Naive thymus-derived CD8-positive, alpha-beta T cell (primary cell): ENCODE results near the gene FOXL1. TPM values are rescaled to one million over a fixed set of nuclear protein-coding genes. Genes with fewer than 3 reads are reported as not detected.

Experiments used
- ATAC-seq, 2 donors: fragments of 150-1000 bp; cut with Tn5 transposase in 1 of 2; sonication (Bioruptor Pico), chemical (Tn5 transposase) in 1 of 2; 1 replicate in 1 of 2; 2 replicates in 1 of 2; pipeline ENCODE4 v1.10.0; 2021; ENCODE audit warnings: mild to moderate bottlenecking in 2 of 2, moderate library complexity in 2 of 2
- POLR2A ChIA-PET: fragments of 350-600 bp; sonication (Branson Sonifier 250); formaldehyde crosslinking; loops from one replicate; lab custom pipeline; 2021; ENCODE audit warnings: antibody characterized with exemption; lab: Charles Lee
- DNase-seq, 10 donors: peaks; one replicate each; pipeline versions ENCODE4 v3.0.0 to v3.0.0-alpha.2; 2020 to 2022
- H3K27ac Mint-ChIP-seq, 10 donors: one replicate each; pipeline ENCODE4 v1.8.0; 2020 to 2022; ENCODE audit warnings: mild to moderate bottlenecking in 10 of 10, mixed read lengths in 10 of 10, moderate library complexity in 4 of 10, inconsistent platforms in 1 of 10
- H3K27me3 Mint-ChIP-seq, 5 donors: one replicate each; pipeline ENCODE4 v1.8.0; 2021 to 2022; ENCODE audit warnings: mixed read lengths in 5 of 5
- H3K36me3 Mint-ChIP-seq, 3 donors: one replicate each; pipeline ENCODE4 v1.8.0; 2020 to 2022; ENCODE audit warnings: mixed read lengths in 3 of 3, mild to moderate bottlenecking in 2 of 3, inconsistent platforms in 1 of 3
- H3K4me1 Mint-ChIP-seq, 4 donors: one replicate each; pipeline ENCODE4 v1.8.0; 2021 to 2022; ENCODE audit warnings: mixed read lengths in 4 of 4
- H3K4me3 Mint-ChIP-seq, 10 donors: one replicate each; pipeline ENCODE4 v1.8.0; 2020 to 2022; ENCODE audit warnings: mild to moderate bottlenecking in 10 of 10, mixed read lengths in 10 of 10, moderate library complexity in 6 of 10, inconsistent platforms in 1 of 10
- H3K9me3 Mint-ChIP-seq, 9 donors: one replicate each; pipeline ENCODE4 v1.8.0; 2020 to 2022; ENCODE audit warnings: mixed read lengths in 9 of 9, mild to moderate bottlenecking in 3 of 9, inconsistent platforms in 1 of 9, moderate library complexity in 1 of 9
- polyA plus RNA-seq, 3 donors: library from polyadenylated mRNA; unstranded; fragments of 300-500 nt; fragmentation: Illumina TruSeq; gene quantifications; one replicate each; pipeline ENCODE4 v1.2.3, GENCODE V29; 2021
- total RNA-seq, 8 experiments: library from RNA in 2 of 8; stranded (reverse) in 2 of 8; gene quantifications; one replicate each; pipeline ENCODE4 v1.2.3 and lab custom pipeline; 2021 to 2026

FOXL1 gene
- total RNA-seq, result not detected
- polyA plus RNA-seq, result not detected
- total RNA-seq (lab: John Stamatoyannopoulos, UW), result 0 reads per million in 6 experiments

DNA sequence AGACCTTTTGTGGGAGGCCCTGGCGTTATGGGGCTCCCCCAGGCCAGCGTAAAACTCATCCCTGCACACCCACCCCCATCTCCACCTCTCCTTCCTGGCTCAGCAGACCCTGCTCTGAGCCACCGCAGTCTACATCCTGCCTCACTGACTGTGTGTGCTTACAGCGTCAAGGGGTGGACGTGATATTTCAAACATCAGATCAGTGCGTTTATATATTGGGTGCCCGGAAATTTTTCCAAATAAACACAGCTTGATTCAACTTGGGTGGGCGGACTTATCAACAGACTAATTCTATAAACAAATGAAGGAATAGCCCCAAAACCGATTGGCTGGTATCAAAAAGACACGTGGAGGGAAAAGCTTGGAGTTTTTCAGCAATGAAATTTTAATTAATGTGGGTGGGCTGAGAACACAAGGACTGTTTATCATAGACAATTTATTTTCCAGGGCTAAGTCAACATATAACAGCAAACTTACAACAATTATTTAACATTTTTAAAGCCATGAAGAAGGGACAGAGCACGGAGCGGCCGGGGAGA lies at the start of gene FOXL1:
FOXL1 (plus strand) TSS at position 489 of the 539 bp plus-strand sequence. CDS start 175 bp downstream, outside the sequence.
- ATAC-seq (no peak), DNase-seq (no peak)
- POLR2A ChIA-PET, result no interaction called here
- Mint-ChIP-seq H3K9me3 (no peaks in the 10 kb centered on the region), H3K4me3 (peak within 1 kb of the TSS in 2 of 10 donors; percentile 28 to 59), H3K27ac (peak within 1 kb of the TSS in 1 of 10 donors; percentile 1), H3K27me3 (peaks cover 24 to 85% (median 61%) of the 10 kb centered on the region in 5 donors), H3K36me3 (peaks cover 0 to 2% (median 0%) of the 10 kb centered on the region in 3 donors), H3K4me1 (peaks cover 10 to 14% (median 12%) of the 10 kb centered on the region in 4 donors)

GRCh38 chr16:86529160-86529559 lies 49.2 kb upstream of the FOXL1 start:
- H3K27me3 Mint-ChIP-seq, result no peaks in the 10 kb centered on the region
- ATAC-seq (no peak), DNase-seq (no peak)
- H3K9me3 Mint-ChIP-seq, result peaks cover 0 to 9% (median 0%) of the 10 kb centered on the region in 9 donors
- no peaks in the 10 kb centered on the region for H3K4me1 Mint-ChIP-seq
- no peak overlapping the region for H3K4me3 Mint-ChIP-seq
- H3K36me3 Mint-ChIP-seq, result peaks cover 2 to 9% (median 6%) of the 10 kb centered on the region in 3 donors
- POLR2A ChIA-PET, result no interaction called here
- H3K27ac Mint-ChIP-seq, result peak overlapping the region in 1 of 10 donors; percentile 37

DNA sequence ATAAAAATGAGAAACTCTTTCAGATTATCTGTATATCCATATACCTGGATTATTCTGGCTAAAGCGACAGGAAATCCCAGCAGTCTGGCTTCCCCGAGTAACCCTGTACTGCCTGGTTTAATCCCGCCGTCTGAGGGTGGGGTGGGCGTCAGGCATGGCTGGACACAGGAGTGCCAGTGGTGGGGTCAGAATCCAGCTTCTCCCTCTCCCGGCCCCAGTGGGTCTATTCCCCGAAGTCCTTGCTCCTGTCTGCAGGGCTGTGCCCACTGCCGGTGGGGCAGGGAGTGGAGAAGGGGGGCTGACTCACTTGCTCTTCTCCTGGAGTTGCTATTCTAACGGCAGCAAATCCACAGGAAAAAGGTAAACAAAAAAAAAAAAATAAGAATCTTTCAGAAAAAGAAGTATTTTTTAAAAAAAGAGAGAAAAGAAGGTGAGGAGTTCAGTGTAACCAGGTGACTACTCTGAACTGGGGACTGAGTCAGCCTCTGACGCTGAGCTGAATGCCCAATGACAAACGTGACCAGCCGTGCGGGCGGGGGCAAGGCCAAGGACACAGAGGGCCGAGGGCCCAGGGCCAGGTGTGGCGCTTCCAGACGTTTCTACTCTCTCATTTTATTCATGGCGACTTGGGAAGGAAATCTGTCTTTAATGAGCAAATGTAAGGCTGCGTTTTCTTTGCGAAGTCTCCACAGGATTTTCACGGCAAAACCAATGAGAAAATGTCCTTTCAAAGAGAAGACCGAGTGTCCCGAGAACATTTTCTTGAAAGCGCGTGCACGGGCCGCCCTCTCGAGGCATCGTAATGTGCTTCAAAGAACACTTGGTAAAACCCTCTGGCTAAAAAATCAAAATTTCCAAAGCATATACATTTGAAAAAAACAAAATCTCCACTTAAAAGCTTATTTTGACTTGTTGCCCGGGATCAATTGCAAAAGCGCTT lies 47.8 kb upstream of the FOXL1 start:
- no peaks in the 10 kb centered on the region for H3K4me1 Mint-ChIP-seq
- POLR2A ChIA-PET, result no interaction called here
- no peaks in the 10 kb centered on the region for H3K27me3 Mint-ChIP-seq
- ATAC-seq, result no peak
- H3K27ac Mint-ChIP-seq, result no peak overlapping the region
- no peak overlapping the region for H3K4me3 Mint-ChIP-seq
- no peak for DNase-seq
- H3K36me3 Mint-ChIP-seq, result peaks cover 2 to 11% (median 9%) of the 10 kb centered on the region in 3 donors
- H3K9me3 Mint-ChIP-seq, result peaks cover 0 to 9% (median 0%) of the 10 kb centered on the region in 9 donors

- Mint-ChIP-seq H3K27me3 (no peaks in the 10 kb centered on the region), H3K27ac (no peak overlapping the region), H3K4me3 (no peak overlapping the region), H3K4me1 (no peaks in the 10 kb centered on the region), H3K36me3 (peaks cover 2 to 17% (median 9%) of the 10 kb centered on the region in 3 donors), H3K9me3 (peaks cover 0 to 7% (median 0%) of the 10 kb centered on the region in 9 donors)
- no peak for ATAC-seq
- DNase-seq, result no peak
- POLR2A ChIA-PET, result no interaction called here
These were observed 47.2 kb upstream of the FOXL1 start for GRCh38 chr16:86531191-86531545.

- H3K4me3 Mint-ChIP-seq, result no peak overlapping the region
- POLR2A ChIA-PET, result no interaction called here
- DNase-seq, result no peak
- no peaks in the 10 kb centered on the region for H3K4me1 Mint-ChIP-seq
- H3K9me3 Mint-ChIP-seq, result peaks cover 0 to 2% (median 0%) of the 10 kb centered on the region in 9 donors
- peaks cover 2 to 25% (median 5%) of the 10 kb centered on the region in 3 donors for H3K36me3 Mint-ChIP-seq
- no peaks in the 10 kb centered on the region for H3K27me3 Mint-ChIP-seq
- no peak for ATAC-seq
- no peak overlapping the region for H3K27ac Mint-ChIP-seq
These were observed 46.5 kb upstream of the FOXL1 start for GRCh38 chr16:86531641-86532525.

- Mint-ChIP-seq H3K9me3 (peaks cover 0 to 1% (median 0%) of the 10 kb centered on the region in 9 donors), H3K4me3 (no peak overlapping the region), H3K27me3 (no peaks in the 10 kb centered on the region), H3K36me3 (peaks cover 4 to 28% (median 5%) of the 10 kb centered on the region in 3 donors), H3K27ac (no peak overlapping the region), H3K4me1 (no peaks in the 10 kb centered on the region)
- ATAC-seq (no peak), DNase-seq (no peak)
- POLR2A ChIA-PET, result no interaction called here
These were observed 45.9 kb upstream of the FOXL1 start for GRCh38 chr16:86532526-86532815.

GRCh38 chr16:86533076-86533475 lies 45.3 kb upstream of the FOXL1 start:
- H3K27ac Mint-ChIP-seq, result peak overlapping the region in 1 of 10 donors; percentile 15
- POLR2A ChIA-PET, result no interaction called here
- H3K27me3 Mint-ChIP-seq, result no peaks in the 10 kb centered on the region
- no peak overlapping the region for H3K4me3 Mint-ChIP-seq
- H3K9me3 Mint-ChIP-seq, result no peaks in the 10 kb centered on the region
- DNase-seq (no peak), ATAC-seq (no peak)
- no peaks in the 10 kb centered on the region for H3K4me1 Mint-ChIP-seq
- peaks cover 0 to 28% (median 3%) of the 10 kb centered on the region in 3 donors for H3K36me3 Mint-ChIP-seq

- Mint-ChIP-seq H3K27me3 (no peaks in the 10 kb centered on the region), H3K27ac (no peak overlapping the region), H3K4me3 (no peak overlapping the region), H3K36me3 (peaks cover 0 to 36% (median 9%) of the 10 kb centered on the region in 3 donors), H3K4me1 (no peaks in the 10 kb centered on the region), H3K9me3 (no peaks in the 10 kb centered on the region)
- POLR2A ChIA-PET, result no interaction called here
- DNase-seq, result no peak
- no peak for ATAC-seq
These were observed 44.5 kb upstream of the FOXL1 start for GRCh38 chr16:86533767-86534351.

DNA sequence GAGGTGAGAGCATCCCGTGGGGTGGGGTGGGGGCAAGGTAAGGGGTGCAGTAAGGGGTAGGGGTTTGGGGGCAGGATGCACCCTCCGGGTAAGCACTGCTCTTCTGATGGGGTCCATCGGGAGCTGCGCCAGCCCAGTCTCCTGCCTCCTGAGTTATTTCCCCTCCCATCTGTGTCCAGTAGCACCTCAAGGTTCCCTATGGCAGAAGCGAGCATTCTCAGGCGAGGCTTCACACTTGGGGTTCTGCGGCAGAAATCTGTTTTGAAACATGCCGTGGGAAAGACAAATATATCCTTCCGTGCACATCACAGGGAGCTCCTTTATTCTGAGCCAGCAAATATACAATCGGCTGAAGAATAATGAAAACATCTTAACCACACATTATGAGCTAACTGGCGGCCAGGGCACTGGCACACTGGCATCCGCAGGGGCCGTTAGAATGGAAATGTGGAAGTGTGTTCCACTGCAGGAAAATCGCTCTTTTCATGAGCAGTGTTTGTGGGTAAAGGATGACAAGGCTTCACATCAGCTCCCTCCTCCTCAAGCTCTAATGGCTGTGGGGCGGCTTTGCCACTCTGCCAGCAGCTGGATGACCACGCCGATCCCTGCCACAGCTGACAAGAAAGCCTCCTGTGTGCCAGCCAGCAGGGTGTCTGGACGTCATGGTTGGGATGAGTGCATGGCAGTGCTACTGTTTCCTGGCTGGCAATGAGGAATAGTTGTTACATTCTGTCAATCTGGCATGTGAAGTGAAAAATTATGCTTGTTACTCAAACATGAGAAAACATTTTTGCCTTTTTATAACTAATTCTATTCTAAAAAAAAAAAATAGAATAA lies 43.4 kb upstream of the FOXL1 start:
- H3K9me3 Mint-ChIP-seq, result no peaks in the 10 kb centered on the region
- H3K4me1 Mint-ChIP-seq, result no peaks in the 10 kb centered on the region
- POLR2A ChIA-PET, result no interaction called here
- no peak for ATAC-seq
- H3K27ac Mint-ChIP-seq, result no peak overlapping the region
- no peak for DNase-seq
- H3K4me3 Mint-ChIP-seq, result no peak overlapping the region
- no peaks in the 10 kb centered on the region for H3K27me3 Mint-ChIP-seq
- peaks cover 0 to 45% (median 14%) of the 10 kb centered on the region in 3 donors for H3K36me3 Mint-ChIP-seq

DNA sequence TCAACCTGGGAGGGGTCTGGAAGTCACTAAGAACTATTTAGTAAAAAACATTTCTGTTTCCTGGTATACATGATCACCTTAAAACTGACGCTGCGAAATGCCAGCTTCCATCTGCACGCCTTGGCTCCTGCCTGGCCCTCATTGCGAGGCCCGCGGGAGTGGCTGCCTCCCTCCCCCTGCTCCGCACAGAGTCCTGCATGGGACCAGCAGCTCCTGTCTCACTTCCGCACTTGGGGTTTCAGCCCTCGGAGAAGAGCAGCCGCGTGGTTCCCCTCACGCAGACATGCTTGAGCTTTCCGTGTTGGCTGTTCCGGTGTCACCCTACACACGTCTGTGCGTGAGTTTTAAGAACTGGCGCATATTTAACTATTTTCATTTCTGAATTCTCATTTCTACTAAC lies 41.7 kb upstream of the FOXL1 start:
- Mint-ChIP-seq H3K27ac (no peak overlapping the region), H3K27me3 (no peaks in the 10 kb centered on the region), H3K4me3 (no peak overlapping the region), H3K9me3 (no peaks in the 10 kb centered on the region), H3K36me3 (peaks cover 0 to 58% (median 16%) of the 10 kb centered on the region in 3 donors), H3K4me1 (no peaks in the 10 kb centered on the region)
- DNase-seq, result no peak
- no peak for ATAC-seq
- POLR2A ChIA-PET, result no interaction called here

- Mint-ChIP-seq H3K36me3 (peaks cover 0 to 67% (median 20%) of the 10 kb centered on the region in 3 donors), H3K4me1 (no peaks in the 10 kb centered on the region), H3K9me3 (no peaks in the 10 kb centered on the region), H3K4me3 (no peak overlapping the region), H3K27ac (no peak overlapping the region), H3K27me3 (no peaks in the 10 kb centered on the region)
- POLR2A ChIA-PET, result no interaction called here
- ATAC-seq (no peak), DNase-seq (no peak)
These were observed 40.9 kb upstream of the FOXL1 start for GRCh38 chr16:86537486-86537885.
